A549 (cell line): ENCODE data around the gene DCAF11.

Experiments
- EP300 ChIP-seq, 2 experiments: fragments of >200 bp; sonication (Bioruptor Twin); formaldehyde crosslinking; IDR thresholded peaks; 2 replicates in 1 of 2; 3 replicates in 1 of 2; pipeline ENCODE4 v1.6.1; 2016 to 2017
- HOXB13 ChIP-seq: fragments of 250-450 bp; sonication (Bioruptor Pico); IDR thresholded peaks from 2 replicates; pipeline ENCODE4 v1.5.0; 2020; ENCODE audit warnings: low read depth, mild to moderate bottlenecking, moderate library complexity
- POLR2A ChIP-seq: IDR thresholded peaks from 2 replicates; pipeline ENCODE4 v1.6.1; 2012; ENCODE audit warnings: mild to moderate bottlenecking, low read length
- RAD21 ChIP-seq, 2 experiments: fragments of >200 bp in 1 of 2; sonication (Bioruptor Twin) in 1 of 2; formaldehyde crosslinking in 1 of 2; IDR thresholded peaks in 1 of 2; conservative IDR thresholded peaks in 1 of 2; 2 replicates in 1 of 2; 3 replicates in 1 of 2; pipeline ENCODE4 v1.6.1; 2012 to 2018; ENCODE audit warnings: inconsistent platforms in 1 of 2
- ZFP36 ChIP-seq: fragments of 450-650 bp; IDR thresholded peaks from 2 replicates; pipeline ENCODE4 v1.6.1; 2014; ENCODE audit warnings: borderline replicate concordance; ENCODE audit not compliant: partially characterized antibody
- TF ChIP-seq, protein P1 (sequence below): fragments of >200 bp; sonication (Bioruptor Twin); formaldehyde crosslinking; IDR thresholded peaks from 3 replicates; pipeline ENCODE4 v1.5.1; 2016

DNA sequence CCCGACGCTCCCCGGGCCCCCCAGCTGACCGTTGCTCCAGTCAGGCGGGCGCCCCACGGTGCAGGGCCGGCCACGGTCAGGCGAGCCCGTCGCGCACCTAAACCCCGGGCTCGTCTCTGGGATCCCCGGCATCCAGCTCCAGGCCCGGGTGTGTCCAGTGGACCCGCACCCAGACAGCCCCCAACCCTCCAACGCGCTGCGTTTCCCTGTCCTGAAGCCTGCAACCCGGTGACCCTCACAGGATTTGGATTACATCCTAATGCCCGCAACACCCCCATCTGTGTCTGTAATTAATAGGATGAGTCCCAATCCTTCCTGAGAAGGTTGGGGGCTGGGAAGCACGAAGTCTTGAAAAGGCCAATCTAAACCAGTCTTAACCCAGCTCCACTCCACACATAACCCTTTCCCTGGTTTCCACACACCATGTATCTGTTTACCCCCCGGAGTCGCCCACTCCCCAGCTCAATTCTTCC, 32.8 kb upstream of the DCAF11 start:
- TF ChIP-seq RAD21 (conservative IDR thresholded peaks at IDR 0.05 in 1 of 2, IDR thresholded peaks at IDR 0.05 in 1 of 2) (no peak), POLR2A (no peak), HOXB13 (no peak), ZFP36 (no peak), EP300 (IDR thresholded peaks at IDR 0.05) (no peak)
- TF ChIP-seq, protein P1, sequence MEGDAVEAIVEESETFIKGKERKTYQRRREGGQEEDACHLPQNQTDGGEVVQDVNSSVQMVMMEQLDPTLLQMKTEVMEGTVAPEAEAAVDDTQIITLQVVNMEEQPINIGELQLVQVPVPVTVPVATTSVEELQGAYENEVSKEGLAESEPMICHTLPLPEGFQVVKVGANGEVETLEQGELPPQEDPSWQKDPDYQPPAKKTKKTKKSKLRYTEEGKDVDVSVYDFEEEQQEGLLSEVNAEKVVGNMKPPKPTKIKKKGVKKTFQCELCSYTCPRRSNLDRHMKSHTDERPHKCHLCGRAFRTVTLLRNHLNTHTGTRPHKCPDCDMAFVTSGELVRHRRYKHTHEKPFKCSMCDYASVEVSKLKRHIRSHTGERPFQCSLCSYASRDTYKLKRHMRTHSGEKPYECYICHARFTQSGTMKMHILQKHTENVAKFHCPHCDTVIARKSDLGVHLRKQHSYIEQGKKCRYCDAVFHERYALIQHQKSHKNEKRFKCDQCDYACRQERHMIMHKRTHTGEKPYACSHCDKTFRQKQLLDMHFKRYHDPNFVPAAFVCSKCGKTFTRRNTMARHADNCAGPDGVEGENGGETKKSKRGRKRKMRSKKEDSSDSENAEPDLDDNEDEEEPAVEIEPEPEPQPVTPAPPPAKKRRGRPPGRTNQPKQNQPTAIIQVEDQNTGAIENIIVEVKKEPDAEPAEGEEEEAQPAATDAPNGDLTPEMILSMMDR: no peak
